HG03439 (cell line): ENCODE data around the gene MUC4.

ENCODE experiments used
- ATAC-seq: cut with Tn5 transposase; IDR thresholded peaks from one replicate; pipeline ENCODE4 v1.9.1; 2021; ENCODE audit warnings: mild to moderate bottlenecking, moderate library complexity; ENCODE audit not compliant: unreplicated experiment

Gene MUC4

DNA sequence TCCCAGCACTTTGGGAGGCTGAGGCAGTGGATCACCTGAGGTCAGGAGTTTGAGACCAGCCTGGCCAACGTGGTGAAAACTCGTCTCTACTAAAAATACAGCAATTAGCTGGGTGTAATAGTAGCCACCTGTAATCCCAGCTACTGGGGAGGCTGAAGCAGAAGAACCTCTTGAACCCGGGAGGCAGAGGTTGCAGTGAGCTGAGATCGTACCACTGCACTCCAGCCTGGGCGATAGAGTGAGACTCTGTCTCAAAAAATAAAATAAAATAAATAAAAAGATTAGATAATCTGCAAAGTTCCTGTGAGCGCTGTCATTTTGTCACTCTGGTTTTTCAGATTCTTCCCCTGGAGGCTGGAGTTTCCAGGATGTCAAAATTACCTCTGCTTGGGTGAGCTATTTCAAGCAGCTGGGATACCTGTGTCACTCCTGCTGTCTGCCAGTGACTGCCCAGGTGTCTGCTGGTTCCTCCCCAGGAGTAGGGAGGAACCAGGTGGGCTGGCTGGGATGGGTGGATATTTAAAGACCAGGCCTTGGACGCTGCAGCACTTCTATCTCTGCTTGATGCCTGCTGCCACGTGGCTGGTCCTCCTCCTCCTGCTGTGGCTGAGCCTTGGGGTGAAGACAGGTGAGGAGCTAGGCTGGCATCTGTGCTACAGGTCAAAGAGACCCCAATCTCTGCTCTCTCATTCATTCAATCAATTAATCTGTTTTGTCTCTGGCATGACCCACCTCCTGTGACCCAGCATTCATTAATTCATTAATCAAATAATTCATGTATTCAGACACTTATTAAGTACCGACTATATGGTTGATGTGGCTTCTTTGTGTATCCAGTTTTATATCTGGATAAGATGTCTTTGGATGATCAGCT lies 110.5 kb downstream of the MUC4 start:
- ATAC-seq, result no peak

DNA sequence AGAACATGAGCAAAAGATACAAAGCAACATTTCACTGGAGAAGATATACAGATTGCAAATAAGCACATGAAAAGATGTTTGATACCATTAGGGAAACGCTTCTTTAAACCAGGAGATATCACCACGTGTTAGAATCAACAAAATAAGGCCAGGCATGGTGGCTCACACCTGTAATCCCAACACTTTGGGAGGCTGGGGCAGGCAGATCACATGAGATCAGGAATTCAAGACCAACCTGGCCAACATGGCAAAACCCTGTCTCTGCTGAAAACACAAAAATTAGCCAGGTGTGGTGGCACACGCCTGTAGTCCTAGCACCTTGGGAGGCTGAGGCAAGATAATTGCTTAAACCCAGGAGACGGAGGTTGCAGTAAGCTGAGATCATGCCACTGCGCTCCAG lies 111.4 kb downstream of the MUC4 start:
- ATAC-seq, result no peak

DNA sequence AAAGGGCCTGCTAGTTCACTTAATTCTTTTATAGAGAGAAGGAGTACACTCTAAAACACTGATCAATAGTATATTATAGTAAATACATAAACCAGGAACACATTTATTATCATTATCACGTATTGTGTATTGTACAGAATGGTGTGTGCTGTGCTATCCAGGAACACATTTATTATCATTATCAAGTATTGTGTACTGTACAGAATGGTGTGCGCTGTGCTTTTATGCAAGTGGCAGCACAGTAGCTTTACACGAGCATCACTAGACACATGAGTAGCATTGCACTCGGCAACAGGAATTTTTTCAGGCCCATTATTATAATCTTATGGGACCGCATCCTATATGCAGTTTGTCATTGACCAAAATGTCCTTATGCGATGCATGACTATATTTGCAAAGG lies 111.9 kb downstream of the MUC4 start:
- ATAC-seq, result no peak

DNA sequence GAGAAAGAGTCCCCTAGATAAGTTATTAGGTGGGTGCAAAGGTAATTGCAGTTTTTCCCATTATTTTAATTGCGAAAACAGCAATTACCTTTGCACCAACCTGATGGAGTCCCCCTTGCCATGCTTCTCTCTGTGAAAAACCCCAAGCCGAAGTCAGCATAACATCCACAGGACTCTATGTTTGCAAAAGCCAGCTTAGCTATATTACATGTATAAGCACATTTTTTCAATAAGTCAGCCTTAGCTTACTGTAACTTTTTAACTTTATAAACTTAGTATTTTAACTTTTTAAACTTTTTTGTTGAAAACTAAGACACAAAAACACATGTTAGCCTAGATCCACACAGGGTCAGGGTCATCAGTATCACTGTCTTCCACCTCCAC lies 112.3 kb downstream of the MUC4 start:
- ATAC-seq, result no peak

DNA sequence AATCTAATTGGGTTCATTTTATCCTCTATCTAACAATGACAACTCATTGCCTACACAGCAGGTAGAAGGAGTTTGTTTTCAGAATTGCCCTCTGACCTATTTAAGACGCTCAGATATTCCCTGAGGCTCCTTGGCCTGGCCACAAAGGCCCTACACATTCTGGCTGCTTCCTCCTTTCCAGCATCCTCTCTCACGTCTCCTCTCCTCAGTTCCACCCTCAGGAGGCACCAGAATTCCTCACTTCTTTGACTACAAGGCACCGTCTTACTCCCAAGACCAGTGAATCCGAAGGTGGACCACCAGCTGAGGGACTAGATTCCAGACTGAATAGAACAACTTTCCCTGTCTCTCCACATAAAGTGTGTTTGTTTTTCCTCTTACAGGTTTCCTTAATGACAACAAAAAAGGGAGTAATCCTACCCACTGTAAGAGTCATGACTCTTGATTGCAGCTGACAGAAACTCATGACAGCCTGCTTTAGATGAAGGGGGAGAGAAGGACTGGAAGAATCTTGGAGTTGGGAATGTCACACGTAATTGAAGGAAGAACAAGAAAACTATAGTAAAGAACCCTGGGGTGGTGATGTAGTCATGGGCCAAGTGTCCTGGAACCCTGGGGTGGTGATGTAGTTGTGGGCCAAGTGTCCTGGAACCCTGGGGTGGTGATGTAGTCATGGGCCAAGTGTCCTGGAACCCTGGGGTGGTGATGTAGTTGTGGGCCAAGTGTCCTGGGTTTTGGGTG lies 112.9 kb downstream of the MUC4 start:
- no peak for ATAC-seq

GRCh38 chr3:195698325-195698646 lies 113.4 kb downstream of the MUC4 start:
- no peak for ATAC-seq

GRCh38 chr3:195697582-195698324 lies 114.0 kb downstream of the MUC4 start:
- ATAC-seq, result no peak
